HepG2 (cell line): ENCODE data around the gene GBP3. TPM values are rescaled to one million over a fixed set of nuclear protein-coding genes. Genes with fewer than 3 reads are reported as not detected.

Experiments
- ATAC-seq: fragments of 200-7000 bp; cut with Tn5 transposase; 3 replicates; pipeline ENCODE4 v1.9.1; 2020; ENCODE audit warnings: mild to moderate bottlenecking, moderate library complexity
- BruUV-seq: library from RNA; stranded (reverse); fragments of 400-500 nt; replicated peaks from 2 replicates; lab custom pipeline; 2021; lab: Mats Ljungman, UMichigan
- CTCF ChIA-PET: fragments of 300-600 bp; formaldehyde crosslinking; extraction: SDS; loops from one replicate; lab custom pipeline; 2021; ENCODE audit warnings: low total read pairs, inconsistent platforms, low intra/inter-chr PET ratio; lab: Yijun Ruan, JAX
- POLR2A ChIA-PET: fragments of 350-600 bp; sonication (Branson Sonifier 250); formaldehyde crosslinking; loops from one replicate; lab custom pipeline; 2020; ENCODE audit warnings: antibody characterized with exemption, inconsistent platforms; lab: Yijun Ruan, JAX
- DNase-seq: peaks from one replicate; pipeline ENCODE4 v3.0.0-alpha.2; 2015; ENCODE audit warnings: low spot score
- FAIRE-seq: peaks from 3 replicates; lab custom pipeline; 2011; peaks lifted over from hg19 to GRCh38; lab: Jason Lieb, UNC
- H2AFZ ChIP-seq: one replicate; pipeline ENCODE4 v1.6.1; 2011; ENCODE audit warnings: low read length, inconsistent platforms
- H3K27ac ChIP-seq: fragments of 300-600 bp; 3 replicates; pipeline ENCODE4 v1.8.0; 2011; ENCODE audit warnings: mixed run types, mild to moderate bottlenecking, mixed read lengths, low read length, inconsistent platforms; ENCODE audit not compliant: insufficient read depth; ENCODE audit errors: extremely low read length
- H3K27me3 ChIP-seq, 2 experiments: fragments of 200-600 bp in 1 of 2; 2 replicates in 1 of 2; 3 replicates in 1 of 2; pipeline versions ENCODE4 v1.6.0 to v1.8.0; 2011; ENCODE audit warnings: low read length in 2 of 2, mild to moderate bottlenecking in 2 of 2, moderate library complexity in 2 of 2, inconsistent platforms in 1 of 2; ENCODE audit not compliant: insufficient read depth in 2 of 2, control insufficient read depth in 1 of 2
- H3K36me3 ChIP-seq, 2 experiments: fragments of 200-600 bp in 1 of 2; replicated peaks in 1 of 2; 2 replicates in 1 of 2; 3 replicates in 1 of 2; pipeline versions ENCODE4 v1.5.1 to v1.8.0; 2011; ENCODE audit warnings: low read length in 2 of 2, inconsistent platforms in 1 of 2; ENCODE audit not compliant: insufficient read depth in 2 of 2, control insufficient read depth in 1 of 2
- H3K4me1 ChIP-seq: 2 replicates; pipeline ENCODE4 v1.5.1; 2012; ENCODE audit warnings: low read length, inconsistent platforms; ENCODE audit not compliant: insufficient read depth
- H3K4me2 ChIP-seq: 2 replicates; pipeline ENCODE4 v1.6.0; 2011; ENCODE audit warnings: low read depth, low read length, inconsistent platforms
- H3K4me3 ChIP-seq, 3 experiments: fragments of 200-600 bp in 1 of 3; sonication (generic), shearing (Covaris generic) in 1 of 3; replicated peaks in 1 of 3; 2 replicates each; pipeline ENCODE4 v1.5.1; 2011 to 2016; ENCODE audit warnings: low read length in 3 of 3, inconsistent platforms in 2 of 3, low read depth in 2 of 3, mild to moderate bottlenecking in 2 of 3, control low read depth in 1 of 3, mixed read lengths in 1 of 3; ENCODE audit not compliant: insufficient read depth in 1 of 3
- H3K79me2 ChIP-seq: one replicate; pipeline ENCODE4 v1.6.1; 2011; ENCODE audit warnings: low read length, inconsistent platforms; ENCODE audit not compliant: insufficient read depth
- H3K9ac ChIP-seq: 2 replicates; pipeline ENCODE4 v1.6.0; 2011; ENCODE audit warnings: mild to moderate bottlenecking, low read depth, low read length, inconsistent platforms; ENCODE audit not compliant: insufficient read depth
- H3K9me3 ChIP-seq: 2 replicates; pipeline ENCODE4 v1.5.1; 2012; ENCODE audit warnings: mild to moderate bottlenecking, low read length
- H4K20me1 ChIP-seq: 2 replicates; pipeline ENCODE4 v1.6.0; 2011; ENCODE audit warnings: inconsistent platforms, mild to moderate bottlenecking, low read length, moderate library complexity; ENCODE audit not compliant: insufficient read depth
- CEBPG ChIP-seq: IDR thresholded peaks from 2 replicates; pipeline ENCODE4 v1.6.1; 2016
- EP300 ChIP-seq, 3 experiments: sonication (generic) in 1 of 3; formaldehyde crosslinking in 1 of 3; IDR thresholded peaks; 2 replicates each; pipeline versions ENCODE4 v1.5.1 to v1.6.1; 2011 to 2020; ENCODE audit warnings: low read depth in 2 of 3, low read length in 2 of 3, borderline replicate concordance in 1 of 3, improper control_type of control experiment in 1 of 3, mild to moderate bottlenecking in 1 of 3, missing genetic modification reagents in 1 of 3, moderate library complexity in 1 of 3
- POLR2AphosphoS5 ChIP-seq: IDR thresholded peaks from 2 replicates; pipeline ENCODE4 v1.6.1; 2012; ENCODE audit warnings: low read depth, low read length
- RFX3 ChIP-seq: IDR thresholded peaks from 2 replicates; pipeline ENCODE4 v1.6.1; 2016; ENCODE audit warnings: missing biosample characterization, missing genetic modification reagents
- SIN3B ChIP-seq: fragments of 150-350 bp; IDR thresholded peaks from 2 replicates; pipeline ENCODE4 v1.6.1; 2014; ENCODE audit warnings: low read length
- SMC3 ChIP-seq: IDR thresholded peaks from 2 replicates; pipeline ENCODE4 v1.6.1; 2011; ENCODE audit warnings: low read length, improper control_type of control experiment
- SP4 ChIP-seq: sonication (generic); formaldehyde crosslinking; IDR thresholded peaks from 2 replicates; pipeline ENCODE4 v1.8.1; 2023; ENCODE audit warnings: mild to moderate bottlenecking, missing genetic modification reagents
- ZBTB7A ChIP-seq: sonication (generic); formaldehyde crosslinking; IDR thresholded peaks from 2 replicates; pipeline ENCODE4 v1.8.0; 2022; ENCODE audit warnings: mild to moderate bottlenecking, missing genetic modification reagents
- ZBTB7B ChIP-seq: sonication (generic); formaldehyde crosslinking; IDR thresholded peaks from 2 replicates; pipeline ENCODE4 v1.4.0; 2020; ENCODE audit warnings: missing genetic modification reagents
- ZNF768 ChIP-seq: sonication (generic); formaldehyde crosslinking; IDR thresholded peaks from 2 replicates; pipeline ENCODE4 v1.4.0; 2020; ENCODE audit warnings: missing genetic modification reagents
- WGBS: methylation state at CpG from one replicate; pipeline ENCODE4 v1.1.6; 2017; ENCODE audit warnings: low lambda C conversion rate; 5-methylcytosine and 5-hydroxymethylcytosine counted together
- in situ Hi-C: cut with HindIII; loops from 2 replicates; pipeline ENCODE4 v1.10.0; 2017; ENCODE audit warnings: low pct_unique_long_range_greater_than_20kb; ENCODE audit not compliant: extremely low pct_ligation_motif_present
- intact Hi-C: fragments of 100-400 bp; cut with micrococcal nuclease; formaldehyde crosslinking; loops from one replicate; pipeline ENCODE4 v1.10.0; 2022; ENCODE audit not compliant: unreplicated experiment
- polyA plus RNA-seq, 8 experiments: library from polyadenylated mRNA; depleted of rRNA in 3 of 8; stranded (reverse) in 7 of 8; unstranded in 1 of 8; fragments of >200 nt; fragmentation: Illumina TruSeq in 4 of 8; extraction: Trizol in 4 of 8; gene quantifications; 2 replicates each; pipeline versions ENCODE4 v1.2.1 to v1.2.3, GENCODE V29; 2011 to 2016; ENCODE audit warnings: low read depth in 4 of 8, missing spikeins in 1 of 8, mixed read lengths in 1 of 8; ENCODE audit not compliant: insufficient read depth in 1 of 8
- total RNA-seq, 5 experiments: library from RNA; depleted of rRNA; stranded (reverse); fragments of >200 nt; fragmentation: Illumina TruSeq; extraction: Trizol; gene quantifications; 2 replicates each; pipeline ENCODE4 v1.2.3, GENCODE V29; 2016; ENCODE audit warnings: low read depth in 1 of 5
- TF ChIP-seq, protein P1 (sequence below): sonication (generic); formaldehyde crosslinking; IDR thresholded peaks from 2 replicates; pipeline ENCODE4 v1.4.0; 2020; ENCODE audit warnings: mild to moderate bottlenecking, low read depth, missing genetic modification reagents
- TF ChIP-seq, protein P2 (sequence below): sonication (generic); formaldehyde crosslinking; IDR thresholded peaks from 2 replicates; pipeline ENCODE4 v1.4.0; 2020; ENCODE audit warnings: missing genetic modification reagents
- TF ChIP-seq, protein P3 (sequence below): sonication (generic); formaldehyde crosslinking; IDR thresholded peaks from 2 replicates; pipeline ENCODE4 v1.4.0; 2020; ENCODE audit warnings: low read depth, mild to moderate bottlenecking, missing genetic modification reagents
- TF ChIP-seq, protein P4 (sequence below): sonication (generic); formaldehyde crosslinking; IDR thresholded peaks from 2 replicates; pipeline ENCODE4 v1.4.0; 2020; ENCODE audit warnings: missing genetic modification reagents
- TF ChIP-seq, protein P5 (sequence below): sonication (generic); formaldehyde crosslinking; conservative IDR thresholded peaks from 2 replicates; pipeline ENCODE4 v1.4.0; 2020; ENCODE audit warnings: missing genetic modification reagents

Gene GBP3
- total and polyA plus RNA-seq, 2 of the 13 experiments (the other 11 are each of a cell fraction or from before 2014, with no cell fraction given): 0.16 to 0.46 TPM

DNA sequence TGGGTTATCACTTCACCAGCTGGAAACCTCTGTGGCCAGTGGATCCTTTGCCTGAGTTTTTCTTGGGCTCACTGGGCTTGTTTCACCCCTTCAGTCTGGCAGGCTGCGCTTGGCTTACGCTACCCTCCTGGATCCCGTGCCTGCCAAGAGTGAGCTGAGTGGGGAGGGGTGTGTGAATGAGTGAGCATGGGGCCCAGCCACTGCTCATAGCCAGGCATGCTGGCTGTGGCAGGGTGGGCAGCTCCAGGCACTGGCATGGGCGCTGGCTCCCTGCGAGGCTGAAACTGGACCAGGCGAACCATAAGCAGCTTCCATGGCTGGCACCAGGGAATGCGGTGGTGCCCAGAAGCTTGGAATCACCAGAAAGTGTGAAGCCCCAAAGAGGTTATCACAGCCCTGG, 19.8 kb upstream of the GBP3 start:
- no peak overlapping the region for H3K4me3 ChIP-seq
- H3K27me3 ChIP-seq: no peaks in the 10 kb centered on the region
- WGBS: 96% methylated on average over 3 of the region's 7 CpGs
- H3K27ac ChIP-seq: no peak overlapping the region
- H3K79me2 ChIP-seq: no peaks in the 10 kb centered on the region
- in situ Hi-C loops: no loop called here
- H3K36me3 ChIP-seq: no peaks in the 10 kb centered on the region
- no peak overlapping the region for H3K4me2 ChIP-seq
- peaks cover 36% of the 10 kb centered on the region for H3K4me1 ChIP-seq
- CTCF ChIA-PET: no interaction called here
- ATAC-seq (no peak), FAIRE-seq (no peak), DNase-seq (no peak)
- BruUV-seq: no TSS peak
- H3K9me3 ChIP-seq: peaks cover 18% of the 10 kb centered on the region
- intact Hi-C loops: no loop called here
- no peak overlapping the region for H2AFZ ChIP-seq
- no peak overlapping the region for H3K9ac ChIP-seq
- H4K20me1 ChIP-seq: no peaks in the 10 kb centered on the region
- TF ChIP-seq, protein P1, sequence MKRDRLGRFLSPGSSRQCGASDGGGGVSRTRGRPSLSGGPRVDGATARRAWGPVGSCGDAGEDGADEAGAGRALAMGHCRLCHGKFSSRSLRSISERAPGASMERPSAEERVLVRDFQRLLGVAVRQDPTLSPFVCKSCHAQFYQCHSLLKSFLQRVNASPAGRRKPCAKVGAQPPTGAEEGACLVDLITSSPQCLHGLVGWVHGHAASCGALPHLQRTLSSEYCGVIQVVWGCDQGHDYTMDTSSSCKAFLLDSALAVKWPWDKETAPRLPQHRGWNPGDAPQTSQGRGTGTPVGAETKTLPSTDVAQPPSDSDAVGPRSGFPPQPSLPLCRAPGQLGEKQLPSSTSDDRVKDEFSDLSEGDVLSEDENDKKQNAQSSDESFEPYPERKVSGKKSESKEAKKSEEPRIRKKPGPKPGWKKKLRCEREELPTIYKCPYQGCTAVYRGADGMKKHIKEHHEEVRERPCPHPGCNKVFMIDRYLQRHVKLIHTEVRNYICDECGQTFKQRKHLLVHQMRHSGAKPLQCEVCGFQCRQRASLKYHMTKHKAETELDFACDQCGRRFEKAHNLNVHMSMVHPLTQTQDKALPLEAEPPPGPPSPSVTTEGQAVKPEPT (CRISPR knock-in tag): no peak
- TF ChIP-seq ZBTB7B (CRISPR knock-in tag) (no peak), EP300 (IDR thresholded peaks at IDR 0.05; ENCODE audit: low read depth in 2 of 2, low read length in 2 of 2) (no peak), EP300 (CRISPR knock-in tag; IDR thresholded peaks at IDR 0.05; ENCODE audit: borderline replicate concordance) (no peak), ZBTB7A (CRISPR knock-in tag) (no peak), SMC3 (no peak), RFX3 (CRISPR knock-in tag) (no peak), POLR2AphosphoS5 (no peak), SIN3B (no peak), CEBPG (no peak), ZNF768 (no peak), SP4 (no peak)
- TF ChIP-seq, protein P2, sequence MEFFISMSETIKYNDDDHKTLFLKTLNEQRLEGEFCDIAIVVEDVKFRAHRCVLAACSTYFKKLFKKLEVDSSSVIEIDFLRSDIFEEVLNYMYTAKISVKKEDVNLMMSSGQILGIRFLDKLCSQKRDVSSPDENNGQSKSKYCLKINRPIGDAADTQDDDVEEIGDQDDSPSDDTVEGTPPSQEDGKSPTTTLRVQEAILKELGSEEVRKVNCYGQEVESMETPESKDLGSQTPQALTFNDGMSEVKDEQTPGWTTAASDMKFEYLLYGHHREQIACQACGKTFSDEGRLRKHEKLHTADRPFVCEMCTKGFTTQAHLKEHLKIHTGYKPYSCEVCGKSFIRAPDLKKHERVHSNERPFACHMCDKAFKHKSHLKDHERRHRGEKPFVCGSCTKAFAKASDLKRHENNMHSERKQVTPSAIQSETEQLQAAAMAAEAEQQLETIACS (CRISPR knock-in tag): no peak
- TF ChIP-seq, protein P3, sequence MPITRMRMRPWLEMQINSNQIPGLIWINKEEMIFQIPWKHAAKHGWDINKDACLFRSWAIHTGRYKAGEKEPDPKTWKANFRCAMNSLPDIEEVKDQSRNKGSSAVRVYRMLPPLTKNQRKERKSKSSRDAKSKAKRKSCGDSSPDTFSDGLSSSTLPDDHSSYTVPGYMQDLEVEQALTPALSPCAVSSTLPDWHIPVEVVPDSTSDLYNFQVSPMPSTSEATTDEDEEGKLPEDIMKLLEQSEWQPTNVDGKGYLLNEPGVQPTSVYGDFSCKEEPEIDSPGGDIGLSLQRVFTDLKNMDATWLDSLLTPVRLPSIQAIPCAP (CRISPR knock-in tag): no peak
- TF ChIP-seq, protein P4, sequence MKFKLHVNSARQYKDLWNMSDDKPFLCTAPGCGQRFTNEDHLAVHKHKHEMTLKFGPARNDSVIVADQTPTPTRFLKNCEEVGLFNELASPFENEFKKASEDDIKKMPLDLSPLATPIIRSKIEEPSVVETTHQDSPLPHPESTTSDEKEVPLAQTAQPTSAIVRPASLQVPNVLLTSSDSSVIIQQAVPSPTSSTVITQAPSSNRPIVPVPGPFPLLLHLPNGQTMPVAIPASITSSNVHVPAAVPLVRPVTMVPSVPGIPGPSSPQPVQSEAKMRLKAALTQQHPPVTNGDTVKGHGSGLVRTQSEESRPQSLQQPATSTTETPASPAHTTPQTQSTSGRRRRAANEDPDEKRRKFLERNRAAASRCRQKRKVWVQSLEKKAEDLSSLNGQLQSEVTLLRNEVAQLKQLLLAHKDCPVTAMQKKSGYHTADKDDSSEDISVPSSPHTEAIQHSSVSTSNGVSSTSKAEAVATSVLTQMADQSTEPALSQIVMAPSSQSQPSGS: no peak
- TF ChIP-seq, protein P5, sequence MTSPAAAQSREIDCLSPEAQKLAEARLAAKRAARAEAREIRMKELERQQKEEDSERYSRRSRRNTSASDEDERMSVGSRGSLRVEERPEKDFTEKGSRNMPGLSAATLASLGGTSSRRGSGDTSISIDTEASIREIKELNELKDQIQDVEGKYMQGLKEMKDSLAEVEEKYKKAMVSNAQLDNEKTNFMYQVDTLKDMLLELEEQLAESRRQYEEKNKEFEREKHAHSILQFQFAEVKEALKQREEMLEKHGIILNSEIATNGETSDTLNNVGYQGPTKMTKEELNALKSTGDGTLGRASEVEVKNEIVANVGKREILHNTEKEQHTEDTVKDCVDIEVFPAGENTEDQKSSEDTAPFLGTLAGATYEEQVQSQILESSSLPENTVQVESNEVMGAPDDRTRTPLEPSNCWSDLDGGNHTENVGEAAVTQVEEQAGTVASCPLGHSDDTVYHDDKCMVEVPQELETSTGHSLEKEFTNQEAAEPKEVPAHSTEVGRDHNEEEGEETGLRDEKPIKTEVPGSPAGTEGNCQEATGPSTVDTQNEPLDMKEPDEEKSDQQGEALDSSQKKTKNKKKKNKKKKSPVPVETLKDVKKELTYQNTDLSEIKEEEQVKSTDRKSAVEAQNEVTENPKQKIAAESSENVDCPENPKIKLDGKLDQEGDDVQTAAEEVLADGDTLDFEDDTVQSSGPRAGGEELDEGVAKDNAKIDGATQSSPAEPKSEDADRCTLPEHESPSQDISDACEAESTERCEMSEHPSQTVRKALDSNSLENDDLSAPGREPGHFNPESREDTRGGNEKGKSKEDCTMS (CRISPR knock-in tag): no peak
- POLR2A ChIA-PET: no interaction called here
